A549 (cell line): ENCODE measurements around the gene HDAC7. TPM values are rescaled to one million over a fixed set of nuclear protein-coding genes. Genes with fewer than 3 reads are reported as not detected.

Experiments
- ATAC-seq, 2 experiments: fragments of 200-7000 bp in 1 of 2; fragments of >200 bp in 1 of 2; cut with Nextera tagmentation in 1 of 2; cut with Tn5 transposase in 1 of 2; 3 replicates each; pipeline versions ENCODE4 v1.8.0 to v1.9.1; 2018 to 2020; ENCODE audit warnings: mild to moderate bottlenecking in 1 of 2, moderate library complexity in 1 of 2
- CTCF ChIA-PET: fragments of 300-600 bp; sonication (Branson Sonifier 250); formaldehyde crosslinking; extraction: SDS; loops from one replicate; lab custom pipeline; 2021; ENCODE audit warnings: antibody characterized with exemption, inconsistent platforms; lab: Yijun Ruan, JAX
- POLR2A ChIA-PET: fragments of 350-600 bp; formaldehyde crosslinking; extraction: SDS; loops from one replicate; lab custom pipeline; 2021; ENCODE audit warnings: antibody characterized with exemption, inconsistent platforms; lab: Yijun Ruan, JAX
- DNase-seq, 2 experiments: peaks; one replicate each; pipeline versions ENCODE4 v3.0.0 to v3.0.0-alpha.2; 2011 to 2016; ENCODE audit warnings: low read depth in 1 of 2, low spot score in 1 of 2
- FAIRE-seq: peaks from 2 replicates; lab custom pipeline; 2011; peaks lifted over from hg19 to GRCh38; lab: Jason Lieb, UNC
- H3K27ac ChIP-seq, 2 experiments: fragments of >200 bp; sonication (Bioruptor Twin); formaldehyde crosslinking; 3 replicates each; pipeline ENCODE4 v1.5.1; 2016 to 2017
- H3K4me1 ChIP-seq: fragments of >200 bp; sonication (Bioruptor Twin); formaldehyde crosslinking; 3 replicates; pipeline ENCODE4 v1.6.1; 2016
- H3K4me2 ChIP-seq: fragments of >200 bp; sonication (Bioruptor Twin); formaldehyde crosslinking; 3 replicates; pipeline ENCODE4 v1.6.1; 2016
- H3K4me3 ChIP-seq: fragments of >200 bp; sonication (Bioruptor Twin); formaldehyde crosslinking; 3 replicates; pipeline ENCODE4 v1.5.1; 2016
- H3K9me3 ChIP-seq: fragments of >200 bp; sonication (Bioruptor Twin); formaldehyde crosslinking; 3 replicates; pipeline ENCODE4 v1.6.1; 2016
- CHD2 ChIP-seq: fragments of 150-350 bp; IDR thresholded peaks from 2 replicates; pipeline ENCODE4 v1.6.1; 2014; ENCODE audit warnings: low read length; ENCODE audit not compliant: partially characterized antibody
- CHD4 ChIP-seq: fragments of 200-600 bp; sonication (generic); IDR thresholded peaks from 2 replicates; pipeline ENCODE4 v1.6.1; 2016; ENCODE audit warnings: antibody characterized with exemption, mild to moderate bottlenecking, borderline replicate concordance
- EHF ChIP-seq: fragments of 250-450 bp; sonication (Bioruptor Pico); IDR thresholded peaks from 2 replicates; pipeline ENCODE4 v1.5.0; 2020; ENCODE audit warnings: mild to moderate bottlenecking
- FOXS1 ChIP-seq: fragments of 250-450 bp; sonication (Bioruptor Pico); IDR thresholded peaks from 2 replicates; pipeline ENCODE4 v1.5.0; 2020; ENCODE audit warnings: mild to moderate bottlenecking, moderate library complexity
- GATA3 ChIP-seq: IDR thresholded peaks from 2 replicates; pipeline ENCODE4 v1.6.1; 2012; ENCODE audit warnings: borderline replicate concordance
- HMGXB4 ChIP-seq: fragments of 250-450 bp; sonication (Bioruptor Pico); IDR thresholded peaks from 2 replicates; pipeline ENCODE4 v1.5.0; 2021; ENCODE audit warnings: mild to moderate bottlenecking, moderate library complexity, borderline replicate concordance
- HOXB5 ChIP-seq: fragments of 250-450 bp; sonication (Bioruptor Pico); IDR thresholded peaks from 2 replicates; pipeline ENCODE4 v1.5.0; 2020; ENCODE audit warnings: mild to moderate bottlenecking, moderate library complexity
- JUN ChIP-seq, 2 experiments: fragments of >200 bp; sonication (Bioruptor Twin); formaldehyde crosslinking; IDR thresholded peaks; 2 replicates in 1 of 2; 3 replicates in 1 of 2; pipeline ENCODE4 v1.6.1; 2016 to 2017
- JUNB ChIP-seq: fragments of >200 bp; sonication (Bioruptor Twin); formaldehyde crosslinking; IDR thresholded peaks from 2 replicates; pipeline ENCODE4 v1.6.1; 2016
- MAFK ChIP-seq: fragments of 450-650 bp; IDR thresholded peaks from 2 replicates; pipeline ENCODE4 v1.6.1; 2014; ENCODE audit not compliant: partially characterized antibody
- MAZ ChIP-seq: fragments of 150-350 bp; IDR thresholded peaks from 2 replicates; pipeline ENCODE4 v1.6.1; 2014; ENCODE audit warnings: antibody characterized with exemption, low read depth, low read length, borderline replicate concordance
- MYC ChIP-seq: IDR thresholded peaks from 2 replicates; pipeline ENCODE4 v1.6.1; 2012; ENCODE audit warnings: mild to moderate bottlenecking, inconsistent platforms, low read length, improper control_type of control experiment, borderline replicate concordance
- PHF8 ChIP-seq: fragments of 200-600 bp; sonication (generic); IDR thresholded peaks from 2 replicates; pipeline ENCODE4 v1.6.1; 2016; ENCODE audit warnings: low read depth, mild to moderate bottlenecking, antibody characterized with exemption, moderate library complexity, borderline replicate concordance
- POLR2A ChIP-seq: IDR thresholded peaks from 2 replicates; pipeline ENCODE4 v1.6.1; 2012; ENCODE audit warnings: mild to moderate bottlenecking, low read length
- POLR2AphosphoS2 ChIP-seq: conservative IDR thresholded peaks from 2 replicates; pipeline ENCODE4 v1.6.1; 2012; ENCODE audit warnings: low read length, improper control_type of control experiment, inconsistent platforms
- RAD21 ChIP-seq, 2 experiments: fragments of >200 bp in 1 of 2; sonication (Bioruptor Twin) in 1 of 2; formaldehyde crosslinking in 1 of 2; IDR thresholded peaks in 1 of 2; conservative IDR thresholded peaks in 1 of 2; 2 replicates in 1 of 2; 3 replicates in 1 of 2; pipeline ENCODE4 v1.6.1; 2012 to 2018; ENCODE audit warnings: inconsistent platforms in 1 of 2
- RCOR1 ChIP-seq: fragments of 150-350 bp; IDR thresholded peaks from 2 replicates; pipeline ENCODE4 v1.6.1; 2014; ENCODE audit warnings: antibody characterized with exemption, low read length, low read depth
- SMC3 ChIP-seq: fragments of >200 bp; sonication (Bioruptor Twin); formaldehyde crosslinking; IDR thresholded peaks from 3 replicates; pipeline ENCODE4 v1.6.1; 2018; ENCODE audit warnings: inconsistent platforms
- ZC3H11A ChIP-seq: fragments of 450-650 bp; IDR thresholded peaks from 2 replicates; pipeline ENCODE4 v1.6.1; 2014; ENCODE audit warnings: antibody characterized with exemption, mild to moderate bottlenecking
- ZSCAN20 ChIP-seq: fragments of 250-450 bp; sonication (Bioruptor Pico); IDR thresholded peaks from 2 replicates; pipeline ENCODE4 v1.8.0; 2022; ENCODE audit warnings: mild to moderate bottlenecking, moderate library complexity
- WGBS: methylation state at CpG from one replicate; pipeline ENCODE4 v1.1.6; 2017; ENCODE audit errors: missing lambda C conversion rate; 5-methylcytosine and 5-hydroxymethylcytosine counted together
- polyA plus RNA-seq, 4 experiments: library from polyadenylated mRNA; depleted of rRNA in 3 of 4; stranded (reverse); fragments of >200 nt; fragmentation: RNase III in 1 of 4; extraction: RNeasy Plus Mini Kit Qiagen cat#74134 plus additional on column Dnase treatment in 1 of 4; gene quantifications; 2 replicates in 3 of 4; 3 replicates in 1 of 4; pipeline ENCODE4 v1.2.3, GENCODE V29; 2011 to 2017
- TF ChIP-seq, protein P1 (sequence below): fragments of >200 bp; sonication (Bioruptor Twin); formaldehyde crosslinking; IDR thresholded peaks from 3 replicates; pipeline ENCODE4 v1.5.1; 2016
- TF ChIP-seq, protein P2 (sequence below): fragments of >200 bp; sonication (Bioruptor Twin); formaldehyde crosslinking; IDR thresholded peaks from 3 replicates; pipeline ENCODE4 v1.6.1; 2016

The HDAC7 gene
- polyA plus RNA-seq, 2 of the 4 experiments (the other 2 are of a cell fraction) = 17.2 to 36.0 TPM

DNA sequence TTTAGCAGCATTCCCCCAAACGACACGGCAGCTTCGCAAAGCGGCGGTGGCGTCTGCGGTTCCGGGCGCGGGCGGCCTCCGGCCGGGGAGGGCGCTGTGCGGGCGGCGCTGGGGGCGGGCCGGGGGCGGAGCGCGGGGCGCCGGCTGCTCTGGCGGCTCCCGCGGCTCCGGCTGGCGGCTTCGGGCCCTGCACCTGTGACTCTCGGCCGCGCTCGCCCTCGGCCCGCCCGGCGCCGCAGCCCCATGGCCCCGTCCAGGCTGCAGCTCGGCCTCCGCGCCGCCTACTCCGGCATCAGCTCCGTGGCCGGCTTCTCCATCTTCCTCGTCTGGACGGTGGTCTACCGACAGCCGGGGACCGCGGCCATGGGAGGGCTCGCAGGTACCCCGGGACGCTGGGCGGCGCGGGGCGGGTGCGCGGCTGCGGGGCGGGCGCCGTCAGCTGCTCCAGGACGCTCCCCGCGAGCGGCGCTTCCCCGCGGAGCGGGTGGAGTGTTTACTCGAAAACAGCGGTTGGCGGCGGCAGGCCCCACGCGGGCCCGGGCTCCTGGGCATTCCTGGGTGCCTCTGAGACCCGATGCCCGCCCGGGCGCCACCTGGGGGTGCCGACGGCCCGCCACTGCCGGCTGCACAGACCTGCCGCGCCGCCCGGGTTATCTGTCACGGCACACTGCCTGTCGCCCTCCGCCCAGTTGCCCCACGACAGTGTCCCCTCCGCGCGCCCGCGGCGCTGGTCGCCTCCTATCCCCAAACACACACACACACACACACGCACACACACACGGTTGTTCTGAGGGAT, 46.4 kb downstream of the HDAC7 start, which contains the start of gene SLC48A1:
Gene SLC48A1 (plus strand): TSS at position 177 of the 796 bp plus-strand sequence. CDS start 67 bp downstream, at position 244.
- peak; percentile 72 to 92 for DNase-seq
- Histone ChIP-seq H3K4me1 (peaks cover 71% of the 10 kb centered on the region), H3K4me2 (peak within 1 kb of the TSS; percentile 74), H3K9me3 (no peaks in the 10 kb centered on the region), H3K27ac (peak within 1 kb of the TSS; percentile 84 to 96), H3K4me3 (peak within 1 kb of the TSS; percentile 79)
- ChIA-PET POLR2A (interaction anchor here (1.8 kb wide), 1 partner anchor 11 kb away, joined by 9 read pairs; no protein-coding TSS in a partner anchor), CTCF (interaction anchor here (0.9 to 59.0 kb wide), 15 partner anchors 6 to 121 kb away, joined by 3 to 1532 read pairs (median 4); partner anchors contain the start of genes ENDOU, RAPGEF3 and RPAP3)
- WGBS = 0% methylated on average over 11 of the region's 106 CpGs
- peak; percentile 81 to 82 for ATAC-seq
- no peak for FAIRE-seq
- TF ChIP-seq HOXB5 (CRISPR knock-in tag) = no peak
- TF ChIP-seq SMC3 = peak; percentile 24; the same call in 1 of the 3 replicates
- peak; percentile 82 for TF ChIP-seq POLR2A
- peak in 1 of 2 experiments; percentile 23; a peak in 1 of 5 replicates for TF ChIP-seq RAD21 (conservative IDR thresholded peaks at IDR 0.05 in 1 of 2, IDR thresholded peaks at IDR 0.05 in 1 of 2)
- TF ChIP-seq, protein P1, sequence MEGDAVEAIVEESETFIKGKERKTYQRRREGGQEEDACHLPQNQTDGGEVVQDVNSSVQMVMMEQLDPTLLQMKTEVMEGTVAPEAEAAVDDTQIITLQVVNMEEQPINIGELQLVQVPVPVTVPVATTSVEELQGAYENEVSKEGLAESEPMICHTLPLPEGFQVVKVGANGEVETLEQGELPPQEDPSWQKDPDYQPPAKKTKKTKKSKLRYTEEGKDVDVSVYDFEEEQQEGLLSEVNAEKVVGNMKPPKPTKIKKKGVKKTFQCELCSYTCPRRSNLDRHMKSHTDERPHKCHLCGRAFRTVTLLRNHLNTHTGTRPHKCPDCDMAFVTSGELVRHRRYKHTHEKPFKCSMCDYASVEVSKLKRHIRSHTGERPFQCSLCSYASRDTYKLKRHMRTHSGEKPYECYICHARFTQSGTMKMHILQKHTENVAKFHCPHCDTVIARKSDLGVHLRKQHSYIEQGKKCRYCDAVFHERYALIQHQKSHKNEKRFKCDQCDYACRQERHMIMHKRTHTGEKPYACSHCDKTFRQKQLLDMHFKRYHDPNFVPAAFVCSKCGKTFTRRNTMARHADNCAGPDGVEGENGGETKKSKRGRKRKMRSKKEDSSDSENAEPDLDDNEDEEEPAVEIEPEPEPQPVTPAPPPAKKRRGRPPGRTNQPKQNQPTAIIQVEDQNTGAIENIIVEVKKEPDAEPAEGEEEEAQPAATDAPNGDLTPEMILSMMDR = peak; percentile 71
- peak; percentile 42 to 73; a peak in 3 of 5 replicates for TF ChIP-seq JUN (IDR thresholded peaks at IDR 0.05)
- TF ChIP-seq, protein P2, sequence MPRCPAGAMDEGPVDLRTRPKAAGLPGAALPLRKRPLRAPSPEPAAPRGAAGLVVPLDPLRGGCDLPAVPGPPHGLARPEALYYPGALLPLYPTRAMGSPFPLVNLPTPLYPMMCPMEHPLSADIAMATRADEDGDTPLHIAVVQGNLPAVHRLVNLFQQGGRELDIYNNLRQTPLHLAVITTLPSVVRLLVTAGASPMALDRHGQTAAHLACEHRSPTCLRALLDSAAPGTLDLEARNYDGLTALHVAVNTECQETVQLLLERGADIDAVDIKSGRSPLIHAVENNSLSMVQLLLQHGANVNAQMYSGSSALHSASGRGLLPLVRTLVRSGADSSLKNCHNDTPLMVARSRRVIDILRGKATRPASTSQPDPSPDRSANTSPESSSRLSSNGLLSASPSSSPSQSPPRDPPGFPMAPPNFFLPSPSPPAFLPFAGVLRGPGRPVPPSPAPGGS = peak; percentile 69; the same call in 1 of the 3 replicates
- TF ChIP-seq PHF8 = peak; percentile 63
- TF ChIP-seq ZSCAN20 (CRISPR knock-in tag) = no peak
- 0 out of 2 replicates have a peak, but pooled peaks have one; percentile 64 for TF ChIP-seq HMGXB4
- TF ChIP-seq POLR2AphosphoS2 = no peak
- TF ChIP-seq, all 56 proteins: peak for 8

DNA sequence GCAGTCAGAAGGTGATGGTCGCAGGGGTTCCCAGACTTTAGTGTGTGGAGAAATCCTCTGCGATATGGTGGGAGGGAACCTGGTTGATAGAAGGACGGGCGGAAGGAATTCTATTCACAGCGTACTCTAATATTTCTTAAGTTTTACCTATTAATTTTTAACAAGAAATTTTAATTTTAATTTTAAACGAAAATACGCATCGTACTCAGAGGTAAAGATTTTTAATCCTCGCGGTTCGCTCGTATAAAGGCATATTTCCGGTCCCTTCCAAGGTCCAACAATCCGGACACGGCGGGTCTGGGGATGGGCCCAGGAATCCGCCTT, 47.0 kb downstream of the HDAC7 start:
- POLR2A ChIA-PET = interaction anchor here (1.8 kb wide), 1 partner anchor 10 kb away, joined by 9 read pairs; no protein-coding TSS in a partner anchor
- Histone ChIP-seq H3K4me1 (peaks cover 71% of the 10 kb centered on the region), H3K27ac (peak overlapping the region; percentile 84 to 96)
- no peak for ATAC-seq
- WGBS = 8% methylated on average over 17 of the region's 17 CpGs
- TF ChIP-seq CHD4 (no peak), HMGXB4 (no peak), ZSCAN20 (CRISPR knock-in tag) (no peak), MAZ (no peak), MAFK (no peak), CHD2 (no peak), FOXS1 (CRISPR knock-in tag) (no peak), MYC (no peak), JUNB (no peak), RCOR1 (no peak), ZC3H11A (no peak), EHF (no peak), GATA3 (no peak), RAD21 (conservative IDR thresholded peaks at IDR 0.05 in 1 of 2, IDR thresholded peaks at IDR 0.05 in 1 of 2) (no peak), SMC3 (no peak)
- TF ChIP-seq, all 56 proteins: peak for 0
- CTCF ChIA-PET = interaction anchor here (0.9 to 59.0 kb wide), 14 partner anchors 7 to 120 kb away, joined by 3 to 1532 read pairs (median 5); partner anchors contain the start of genes ENDOU, HDAC7, RAPGEF3 and RPAP3
- Histone ChIP-seq H3K4me3 (peak overlapping the region; percentile 79), H3K4me2 (peak overlapping the region; percentile 74), H3K9me3 (no peaks in the 10 kb centered on the region)
- no peak for FAIRE-seq
- DNase-seq = no peak
